A673 (cell line): ENCODE results near the gene UTP14C. TPM values are rescaled to one million over a fixed set of nuclear protein-coding genes. Genes with fewer than 3 reads are reported as not detected.

ENCODE experiments used
- BruUV-seq: library from RNA; stranded (reverse); fragments of 400-500 nt; replicated peaks from 2 replicates; lab custom pipeline; 2021; lab: Mats Ljungman, UMichigan
- CTCF ChIA-PET: fragments of 300-600 bp; sonication (Branson Sonifier 250); formaldehyde crosslinking; loops from one replicate; lab custom pipeline; 2022; ENCODE audit warnings: antibody characterized with exemption; lab: Charles Lee
- POLR2A ChIA-PET: fragments of 300-600 bp; sonication (Branson Sonifier 250); formaldehyde crosslinking; loops from one replicate; lab custom pipeline; 2022; ENCODE audit warnings: antibody characterized with exemption; ENCODE audit not compliant: low non-redundant PET; lab: Charles Lee
- DNase-seq: peaks from one replicate; pipeline ENCODE4 v3.0.0-alpha.2; 2015; ENCODE audit warnings: low spot score
- H3K27ac ChIP-seq: fragments of 200-600 bp; sonication (generic); 2 replicates; pipeline ENCODE4 v1.5.1; 2016; ENCODE audit warnings: mixed run types, low read depth, mild to moderate bottlenecking, mixed read lengths, antibody characterized with exemption, low read length; ENCODE audit not compliant: poor library complexity, severe bottlenecking
- H3K27me3 ChIP-seq: fragments of 200-600 bp; sonication (generic); replicated peaks from 2 replicates; pipeline ENCODE4 v1.6.1; 2017; ENCODE audit warnings: mixed run types, low read depth, mild to moderate bottlenecking, mixed read lengths, antibody characterized with exemption, low read length; ENCODE audit not compliant: insufficient read depth, poor library complexity
- H3K36me3 ChIP-seq: fragments of 200-600 bp; sonication (generic); 2 replicates; pipeline ENCODE4 v1.6.1; 2016; ENCODE audit warnings: mixed run types, mild to moderate bottlenecking, mixed read lengths, antibody characterized with exemption, low read length; ENCODE audit not compliant: insufficient read depth, poor library complexity, severe bottlenecking
- H3K4me1 ChIP-seq: fragments of 200-600 bp; sonication (generic); 2 replicates; pipeline ENCODE4 v1.6.1; 2017; ENCODE audit warnings: mixed run types, mild to moderate bottlenecking, mixed read lengths, antibody characterized with exemption, low read length; ENCODE audit not compliant: insufficient read depth, poor library complexity, severe bottlenecking
- H3K4me3 ChIP-seq: fragments of 200-600 bp; sonication (generic); 2 replicates; pipeline ENCODE4 v1.5.1; 2016; ENCODE audit warnings: low read depth, mixed run types, mild to moderate bottlenecking, mixed read lengths, low read length; ENCODE audit not compliant: poor library complexity, severe bottlenecking
- H3K9me3 ChIP-seq: fragments of 200-600 bp; sonication (generic); 2 replicates; pipeline ENCODE4 v1.6.1; 2016; ENCODE audit warnings: mixed run types, low read depth, mild to moderate bottlenecking, mixed read lengths, antibody characterized with exemption, low read length; ENCODE audit not compliant: poor library complexity, severe bottlenecking
- EZH2 ChIP-seq: fragments of 200-600 bp; sonication (generic); IDR thresholded peaks from 2 replicates; pipeline ENCODE4 v1.6.1; 2017; ENCODE audit warnings: borderline replicate concordance, low read depth, mild to moderate bottlenecking, mixed read lengths, antibody characterized with exemption, low read length; ENCODE audit not compliant: poor library complexity, severe bottlenecking
- intact Hi-C: fragments of 100-400 bp; cut with micrococcal nuclease; formaldehyde crosslinking; loops from one replicate; pipeline ENCODE4 v1.10.0; 2022; ENCODE audit not compliant: unreplicated experiment
- total RNA-seq: library from RNA; stranded (reverse); gene quantifications from 2 replicates; pipeline ENCODE4 v1.2.3, GENCODE V29; 2021
- TF ChIP-seq, protein P1 (sequence below): fragments of 300-800, 200-600 bp; sonication (generic); conservative IDR thresholded peaks from 2 replicates; pipeline ENCODE4 v1.5.1; 2017; ENCODE audit warnings: low read depth, mild to moderate bottlenecking, antibody characterized with exemption, low read length, moderate library complexity, mixed read lengths

Gene UTP14C
- total RNA-seq, 1 experiment from 2014 or later, result 15.2 TPM

- H3K9me3 ChIP-seq, result peaks cover 9% of the 10 kb centered on the region
- no peaks in the 10 kb centered on the region for H3K36me3 ChIP-seq
- BruUV-seq, result no TSS peak
- intact Hi-C loops, result no loop called here
- no peak overlapping the region for H3K4me3 ChIP-seq
- H3K27ac ChIP-seq, result no peak overlapping the region
- CTCF ChIA-PET, result interaction anchor here (1.0 kb wide), 1 partner anchor 389 kb away, joined by 4 read pairs; the partner anchor contains the start of gene VPS36
- peak; percentile 73 for DNase-seq
- H3K27me3 ChIP-seq, result no peaks in the 10 kb centered on the region
- no peak for TF ChIP-seq EZH2
- TF ChIP-seq, protein P1, sequence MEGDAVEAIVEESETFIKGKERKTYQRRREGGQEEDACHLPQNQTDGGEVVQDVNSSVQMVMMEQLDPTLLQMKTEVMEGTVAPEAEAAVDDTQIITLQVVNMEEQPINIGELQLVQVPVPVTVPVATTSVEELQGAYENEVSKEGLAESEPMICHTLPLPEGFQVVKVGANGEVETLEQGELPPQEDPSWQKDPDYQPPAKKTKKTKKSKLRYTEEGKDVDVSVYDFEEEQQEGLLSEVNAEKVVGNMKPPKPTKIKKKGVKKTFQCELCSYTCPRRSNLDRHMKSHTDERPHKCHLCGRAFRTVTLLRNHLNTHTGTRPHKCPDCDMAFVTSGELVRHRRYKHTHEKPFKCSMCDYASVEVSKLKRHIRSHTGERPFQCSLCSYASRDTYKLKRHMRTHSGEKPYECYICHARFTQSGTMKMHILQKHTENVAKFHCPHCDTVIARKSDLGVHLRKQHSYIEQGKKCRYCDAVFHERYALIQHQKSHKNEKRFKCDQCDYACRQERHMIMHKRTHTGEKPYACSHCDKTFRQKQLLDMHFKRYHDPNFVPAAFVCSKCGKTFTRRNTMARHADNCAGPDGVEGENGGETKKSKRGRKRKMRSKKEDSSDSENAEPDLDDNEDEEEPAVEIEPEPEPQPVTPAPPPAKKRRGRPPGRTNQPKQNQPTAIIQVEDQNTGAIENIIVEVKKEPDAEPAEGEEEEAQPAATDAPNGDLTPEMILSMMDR, result no peak
- POLR2A ChIA-PET, result no interaction called here
- H3K4me1 ChIP-seq, result peaks cover 12% of the 10 kb centered on the region
Observed at GRCh38 chr13:52061587-52061986, 37.1 kb downstream of the UTP14C start.

GRCh38 chr13:52067237-52067636 lies 42.7 kb downstream of the UTP14C start:
- Histone ChIP-seq H3K27ac (no peak overlapping the region), H3K9me3 (peaks cover 21% of the 10 kb centered on the region), H3K36me3 (no peaks in the 10 kb centered on the region), H3K27me3 (no peaks in the 10 kb centered on the region), H3K4me1 (peaks cover under 1% of the 10 kb centered on the region), H3K4me3 (no peak overlapping the region)
- intact Hi-C loops, result no loop called here
- POLR2A ChIA-PET, result no interaction called here
- no peak for DNase-seq
- TF ChIP-seq, protein P1, result no peak
- no peak for TF ChIP-seq EZH2
- BruUV-seq, result no TSS peak
- CTCF ChIA-PET, result no interaction called here

DNA sequence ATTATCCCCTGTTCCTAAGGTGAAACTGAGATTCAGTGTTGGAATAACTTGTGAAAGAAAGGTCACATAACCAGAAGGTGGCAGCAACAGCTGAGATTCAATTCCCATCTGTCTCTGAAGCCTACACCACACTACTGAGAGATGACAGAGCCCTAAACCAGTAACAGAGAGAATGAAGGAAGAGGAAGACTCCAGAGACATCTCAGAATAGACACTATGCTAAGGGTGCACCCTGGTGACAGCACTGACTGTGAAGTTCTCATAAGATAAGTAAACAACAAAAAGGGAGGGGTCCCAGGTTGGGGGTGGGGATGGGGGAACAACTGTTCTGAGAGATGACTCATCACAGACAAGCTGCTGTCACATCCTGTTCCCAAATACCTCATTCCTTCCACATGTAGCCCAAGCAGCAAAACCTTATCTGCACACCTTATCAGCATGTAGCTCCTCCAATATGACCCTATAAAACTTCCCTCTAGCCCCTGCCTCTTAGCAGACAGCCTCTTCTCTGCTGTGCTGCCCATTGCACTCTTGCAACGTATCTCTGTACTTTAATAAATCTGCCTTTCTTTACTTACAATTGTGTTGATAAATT lies 46.5 kb downstream of the UTP14C start:
- Histone ChIP-seq H3K36me3 (no peaks in the 10 kb centered on the region), H3K9me3 (peaks cover 21% of the 10 kb centered on the region), H3K4me1 (no peaks in the 10 kb centered on the region), H3K27ac (no peak overlapping the region), H3K27me3 (no peaks in the 10 kb centered on the region), H3K4me3 (no peak overlapping the region)
- intact Hi-C loops, result no loop called here
- POLR2A ChIA-PET, result no interaction called here
- BruUV-seq, result no TSS peak
- CTCF ChIA-PET, result no interaction called here
- TF ChIP-seq, protein P1, result no peak
- no peak for TF ChIP-seq EZH2
- peak; percentile 25 for DNase-seq

Other genes starting within 250 kb of the UTP14C start
- gene DHRS12, start 220.5 kb upstream of the UTP14C start, total RNA-seq, result 2.8 and 3.1 TPM in 2 replicates
- 0.22 TPM in 1 of 2 replicates, not detected in the other for gene TMEM272, start 179.5 kb upstream of the UTP14C start, total RNA-seq
- not detected in 2 replicates for gene CCDC70, start 162.7 kb upstream of the UTP14C start, total RNA-seq
- gene ATP7B, start 13.2 kb upstream of the UTP14C start, total RNA-seq, result 2.9 and 4.4 TPM in 2 replicates
- 30.6 and 30.9 TPM in 2 replicates for gene ALG11, start 12.3 kb upstream of the UTP14C start, total RNA-seq
- 0.13 TPM in 1 of 2 replicates, not detected in the other for gene NEK5, start 104.4 kb downstream of the UTP14C start, total RNA-seq
- gene NEK3, start 134.9 kb downstream of the UTP14C start, total RNA-seq, result 15.9 and 18.1 TPM in 2 replicates